Epithelial cell of esophagus (primary cell): ENCODE data around the gene SSR2.

Experiments used
- DNase-seq: peaks from one replicate; pipeline ENCODE4 v3.0.0; 2010; ENCODE audit warnings: low read depth
- H3K4me3 ChIP-seq: 2 replicates; pipeline ENCODE4 v1.5.1; 2011; ENCODE audit warnings: mild to moderate bottlenecking, low read length, control low read depth
- CTCF ChIP-seq: IDR thresholded peaks from 2 replicates; pipeline ENCODE4 v1.5.1; 2011; ENCODE audit warnings: low read depth, mild to moderate bottlenecking, low read length, control low read depth, inconsistent platforms; ENCODE audit not compliant: insufficient read depth; ENCODE audit errors: missing control alignments

The SSR2 gene

DNA sequence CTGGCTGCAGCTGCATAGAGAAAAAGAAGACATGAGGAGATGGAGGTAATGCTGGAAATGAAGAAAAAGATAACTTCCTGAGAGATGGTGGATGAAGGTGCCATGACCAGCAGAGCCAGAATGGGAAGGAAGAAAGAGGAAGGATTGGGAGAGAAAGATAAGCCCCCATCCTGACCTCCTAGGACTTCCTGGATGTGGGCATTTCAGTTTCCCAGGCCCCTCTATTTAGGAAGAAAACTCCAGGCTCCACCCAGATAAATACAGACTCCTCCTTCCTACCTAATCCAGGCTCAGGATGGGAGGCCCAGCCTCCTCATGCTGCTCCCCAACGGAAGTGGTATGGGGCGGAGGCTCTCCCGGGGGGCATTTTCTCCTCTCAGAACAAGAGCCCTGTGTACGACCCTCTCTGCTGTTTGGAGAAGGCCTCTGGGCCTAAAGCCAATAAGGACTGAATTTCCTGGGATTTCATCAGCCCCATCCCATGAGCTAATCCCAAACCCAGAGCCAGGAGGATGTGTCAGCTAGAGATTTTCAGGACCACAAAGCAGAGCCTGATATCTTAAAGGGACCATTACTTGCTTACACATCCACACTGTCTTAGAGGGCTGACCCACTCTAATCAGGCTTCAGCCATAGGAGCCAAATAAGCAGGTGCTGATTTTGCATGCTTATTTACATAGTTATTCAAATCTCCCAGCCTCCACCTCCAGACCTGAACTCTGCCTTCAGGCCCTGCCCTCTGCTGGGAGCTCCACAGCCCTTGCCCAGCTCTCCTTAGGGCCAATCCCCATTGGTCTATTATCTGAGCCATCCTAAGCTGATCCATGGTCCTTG, 37.3 kb downstream of the SSR2 start:
- TF ChIP-seq CTCF, result no peak
- H3K4me3 ChIP-seq, result no peak overlapping the region
- peak; percentile 80 for DNase-seq

DNA sequence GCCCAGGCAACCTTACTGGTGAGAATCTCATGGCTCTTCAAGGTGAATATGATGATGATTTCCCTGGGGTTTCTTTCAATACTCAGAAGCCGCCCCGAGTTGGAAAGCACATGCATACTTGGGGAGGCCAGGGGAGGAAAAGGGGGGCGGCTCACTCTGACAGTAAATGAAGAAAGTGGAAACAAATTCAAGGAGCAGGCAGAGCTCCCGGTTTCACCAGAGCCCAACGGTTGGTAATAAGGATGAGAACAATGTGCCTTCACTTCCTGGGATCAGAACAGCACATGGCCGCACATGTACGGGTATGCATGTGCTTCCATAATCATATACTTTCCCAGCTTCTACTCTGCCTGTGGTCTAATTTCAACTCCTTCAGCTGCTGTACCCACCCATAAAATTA, 38.6 kb downstream of the SSR2 start:
- H3K4me3 ChIP-seq, result no peak overlapping the region
- TF ChIP-seq CTCF, result no peak
- DNase-seq, result no peak

DNA sequence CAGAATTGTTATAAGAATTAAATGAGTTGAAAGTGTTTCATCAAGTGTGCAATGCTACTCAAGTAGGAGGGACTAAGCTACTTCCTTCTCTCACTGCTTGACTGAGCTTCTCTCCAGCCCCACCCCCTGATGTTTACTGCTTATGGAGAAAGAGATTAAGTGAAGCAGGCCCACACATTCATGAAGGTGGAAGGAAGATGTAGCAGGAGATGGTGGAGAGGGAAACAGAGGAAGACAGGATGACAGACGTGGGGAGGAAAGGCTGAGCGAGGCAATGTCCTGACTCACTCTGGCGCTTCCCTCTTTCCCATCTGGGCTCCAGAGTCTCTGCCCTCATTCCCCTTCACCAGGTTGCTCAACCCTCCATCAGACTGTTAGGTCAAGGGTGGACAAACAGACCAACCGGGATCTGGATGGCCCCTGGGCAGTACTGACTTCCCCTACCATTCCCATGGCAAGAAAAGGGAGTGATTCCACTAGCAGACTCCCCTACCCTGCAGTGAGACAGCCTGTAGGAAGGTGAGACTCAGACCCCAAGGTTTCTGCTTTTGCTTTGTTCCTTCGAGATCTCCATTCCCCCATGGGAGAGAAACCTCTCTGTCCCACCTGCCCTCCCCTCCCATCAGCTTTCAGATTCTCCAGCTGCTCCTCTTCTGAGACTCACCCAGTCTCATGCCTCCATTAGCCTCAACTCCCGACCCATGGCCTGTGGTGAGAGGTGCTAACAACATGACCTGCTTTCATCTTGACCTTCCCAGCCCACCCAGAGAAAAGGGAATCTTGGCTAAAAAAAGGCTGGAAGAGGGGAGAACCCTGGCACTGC, 39.3 kb downstream of the SSR2 start:
- no peak overlapping the region for H3K4me3 ChIP-seq
- TF ChIP-seq CTCF, result no peak
- peak; percentile 70 for DNase-seq

DNA sequence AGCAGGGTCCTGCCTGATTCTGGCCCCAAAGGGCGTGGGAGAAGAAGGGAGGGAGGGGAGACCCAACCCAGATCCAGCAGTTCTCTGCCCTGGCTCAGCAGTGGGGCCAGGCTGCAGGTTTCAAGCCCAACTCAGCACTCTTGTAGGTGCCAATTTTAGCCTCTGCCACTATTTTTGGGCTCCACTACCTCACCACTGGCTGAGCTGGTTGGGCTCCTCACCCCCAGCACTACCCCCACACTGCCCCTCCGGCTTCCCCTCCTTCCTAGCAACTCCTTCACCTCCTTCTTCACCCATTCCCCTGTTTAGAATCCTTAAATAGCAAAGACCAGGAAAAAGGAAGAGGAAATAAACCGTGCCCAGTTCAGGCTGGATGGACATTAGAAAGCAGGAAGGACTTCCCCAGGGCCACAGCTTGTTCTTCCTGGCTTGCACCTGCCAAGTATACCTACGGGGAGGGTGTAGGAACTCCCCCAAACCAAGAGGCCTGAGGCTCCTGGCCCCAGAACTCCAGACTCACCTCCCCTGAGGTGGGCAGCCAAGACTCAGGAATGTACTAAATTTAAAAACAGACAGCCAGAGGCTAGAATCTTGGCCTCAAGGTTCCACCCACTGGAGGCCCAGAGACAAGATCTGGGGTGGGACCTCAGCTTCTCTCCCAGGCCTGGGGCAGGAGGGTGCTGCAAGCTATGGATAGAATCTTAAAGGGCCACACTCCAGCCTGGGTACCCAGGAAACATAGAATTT, 41.0 kb downstream of the SSR2 start:
- DNase-seq, result no peak
- peak overlapping the region; percentile 80 for H3K4me3 ChIP-seq
- no peak for TF ChIP-seq CTCF

DNA sequence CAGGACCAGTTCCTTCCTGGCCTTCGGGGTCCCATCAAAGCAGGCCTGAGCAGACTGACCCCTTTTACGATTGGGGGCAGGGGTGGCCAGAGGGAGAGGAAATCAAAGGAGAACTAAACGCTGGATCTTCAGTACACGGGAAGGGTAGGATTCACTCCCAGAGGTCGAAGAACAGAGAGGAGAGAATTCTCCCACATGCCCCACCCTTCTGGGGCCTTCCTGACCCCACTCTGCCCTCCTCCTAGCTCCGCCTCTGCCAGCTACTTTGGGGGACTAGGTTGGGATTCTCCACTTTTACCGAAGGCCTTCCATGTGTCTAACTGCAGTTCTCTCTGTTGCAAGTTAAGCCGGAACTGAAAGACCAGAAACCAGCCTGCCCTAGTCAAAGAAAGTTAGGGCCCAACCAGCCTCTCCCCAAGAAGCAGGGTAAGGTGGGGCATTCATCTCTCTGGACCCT, 41.8 kb downstream of the SSR2 start:
- H3K4me3 ChIP-seq, result peak overlapping the region; percentile 80
- TF ChIP-seq CTCF, result no peak
- DNase-seq, result no peak

- TF ChIP-seq CTCF, result no peak
- H3K4me3 ChIP-seq, result peak within 1 kb of the TSS; percentile 80
- DNase-seq, result peak; percentile 66
These were observed 42.3 kb downstream of the SSR2 start, which contains the start of gene ARHGEF2 for GRCh38 chr1:155978325-155978972. Gene ARHGEF2, minus strand, starts transcription at chr1:155978547. Its CDS starts 120 bp downstream, at chr1:155978427.
